HepG2 (cell line): ENCODE measurements around the gene RAB42. TPM values are rescaled to one million over a fixed set of nuclear protein-coding genes. Genes with fewer than 3 reads are reported as not detected.

Source experiments
- DRAP1 ChIP-seq: IDR thresholded peaks from 2 replicates; pipeline ENCODE4 v1.6.1; 2016; ENCODE audit warnings: missing genetic modification reagents, missing compliant biosample characterization
- MTERF4 ChIP-seq: sonication (generic); formaldehyde crosslinking; IDR thresholded peaks from 2 replicates; pipeline ENCODE4 v1.8.0; 2023; ENCODE audit warnings: mild to moderate bottlenecking, missing genetic modification reagents
- PAF1 ChIP-seq: IDR thresholded peaks from 2 replicates; pipeline ENCODE4 v1.6.1; 2016; ENCODE audit warnings: missing genetic modification reagents, missing compliant biosample characterization
- POLR2G ChIP-seq: fragments of 200-400 bp; formaldehyde crosslinking; IDR thresholded peaks from 2 replicates; pipeline ENCODE4 v1.6.1; 2018; ENCODE audit warnings: mild to moderate bottlenecking, low read depth, low read length, moderate library complexity
- RARA ChIP-seq: IDR thresholded peaks from 2 replicates; pipeline ENCODE4 v1.6.1; 2016; ENCODE audit warnings: missing genetic modification reagents, missing compliant biosample characterization
- REL ChIP-seq: sonication (generic); formaldehyde crosslinking; conservative IDR thresholded peaks from 2 replicates; pipeline ENCODE4 v1.8.0; 2022; ENCODE audit warnings: mild to moderate bottlenecking, missing genetic modification reagents, moderate library complexity
- ZFP37 ChIP-seq: sonication (generic); formaldehyde crosslinking; IDR thresholded peaks from 2 replicates; pipeline ENCODE4 v1.4.0; 2020; ENCODE audit warnings: missing genetic modification reagents, borderline replicate concordance
- ZFX ChIP-seq: sonication (generic); formaldehyde crosslinking; IDR thresholded peaks from 2 replicates; pipeline ENCODE4 v1.4.0; 2020; ENCODE audit warnings: mild to moderate bottlenecking, low read depth, missing genetic modification reagents, moderate library complexity
- ZNF253 ChIP-seq: sonication (generic); formaldehyde crosslinking; IDR thresholded peaks from 2 replicates; pipeline ENCODE4 v1.8.0; 2022; ENCODE audit warnings: mild to moderate bottlenecking, missing genetic modification reagents, borderline replicate concordance
- ZNF292 ChIP-seq: sonication (generic); formaldehyde crosslinking; IDR thresholded peaks from 2 replicates; pipeline ENCODE4 v1.8.1; 2022; ENCODE audit warnings: mild to moderate bottlenecking, low read depth, missing genetic modification reagents, borderline replicate concordance
- ZNF558 ChIP-seq: sonication (generic); formaldehyde crosslinking; IDR thresholded peaks from 2 replicates; pipeline ENCODE4 v1.9.0; 2022; ENCODE audit warnings: mild to moderate bottlenecking, missing genetic modification reagents, borderline replicate concordance
- ZNF775 ChIP-seq: sonication (generic); formaldehyde crosslinking; IDR thresholded peaks from 2 replicates; pipeline ENCODE4 v1.4.0; 2020; ENCODE audit warnings: missing genetic modification reagents, mild to moderate bottlenecking, moderate library complexity, borderline replicate concordance
- polyA plus RNA-seq, 8 experiments: library from polyadenylated mRNA; depleted of rRNA in 3 of 8; stranded (reverse) in 7 of 8; unstranded in 1 of 8; fragments of >200 nt; fragmentation: Illumina TruSeq in 4 of 8; extraction: Trizol in 4 of 8; gene quantifications; 2 replicates each; pipeline versions ENCODE4 v1.2.1 to v1.2.3, GENCODE V29; 2011 to 2016; ENCODE audit warnings: low read depth in 4 of 8, missing spikeins in 1 of 8, mixed read lengths in 1 of 8; ENCODE audit not compliant: insufficient read depth in 1 of 8
- total RNA-seq, 5 experiments: library from RNA; depleted of rRNA; stranded (reverse); fragments of >200 nt; fragmentation: Illumina TruSeq; extraction: Trizol; gene quantifications; 2 replicates each; pipeline ENCODE4 v1.2.3, GENCODE V29; 2016; ENCODE audit warnings: low read depth in 1 of 5
- TF ChIP-seq, protein P1 (sequence below), 2 experiments: fragments of 450-650 bp in 1 of 2; sonication (generic) in 1 of 2; formaldehyde crosslinking in 1 of 2; IDR thresholded peaks; 2 replicates each; pipeline versions ENCODE4 v1.6.1 to v1.8.0; 2016 to 2022; ENCODE audit warnings: antibody characterized with exemption in 1 of 2, mild to moderate bottlenecking in 1 of 2, missing genetic modification reagents in 1 of 2
- TF ChIP-seq, protein P2 (sequence below): sonication (generic); formaldehyde crosslinking; IDR thresholded peaks from 2 replicates; pipeline ENCODE4 v1.5.1; 2020; ENCODE audit warnings: missing genetic modification reagents, mild to moderate bottlenecking, borderline replicate concordance

RAB42 gene
- total and polyA plus RNA-seq, 2 of the 13 experiments (the other 11 are each of a cell fraction or from before 2014, with no cell fraction given) = 10.4 to 166 TPM

- TF ChIP-seq, protein P1, sequence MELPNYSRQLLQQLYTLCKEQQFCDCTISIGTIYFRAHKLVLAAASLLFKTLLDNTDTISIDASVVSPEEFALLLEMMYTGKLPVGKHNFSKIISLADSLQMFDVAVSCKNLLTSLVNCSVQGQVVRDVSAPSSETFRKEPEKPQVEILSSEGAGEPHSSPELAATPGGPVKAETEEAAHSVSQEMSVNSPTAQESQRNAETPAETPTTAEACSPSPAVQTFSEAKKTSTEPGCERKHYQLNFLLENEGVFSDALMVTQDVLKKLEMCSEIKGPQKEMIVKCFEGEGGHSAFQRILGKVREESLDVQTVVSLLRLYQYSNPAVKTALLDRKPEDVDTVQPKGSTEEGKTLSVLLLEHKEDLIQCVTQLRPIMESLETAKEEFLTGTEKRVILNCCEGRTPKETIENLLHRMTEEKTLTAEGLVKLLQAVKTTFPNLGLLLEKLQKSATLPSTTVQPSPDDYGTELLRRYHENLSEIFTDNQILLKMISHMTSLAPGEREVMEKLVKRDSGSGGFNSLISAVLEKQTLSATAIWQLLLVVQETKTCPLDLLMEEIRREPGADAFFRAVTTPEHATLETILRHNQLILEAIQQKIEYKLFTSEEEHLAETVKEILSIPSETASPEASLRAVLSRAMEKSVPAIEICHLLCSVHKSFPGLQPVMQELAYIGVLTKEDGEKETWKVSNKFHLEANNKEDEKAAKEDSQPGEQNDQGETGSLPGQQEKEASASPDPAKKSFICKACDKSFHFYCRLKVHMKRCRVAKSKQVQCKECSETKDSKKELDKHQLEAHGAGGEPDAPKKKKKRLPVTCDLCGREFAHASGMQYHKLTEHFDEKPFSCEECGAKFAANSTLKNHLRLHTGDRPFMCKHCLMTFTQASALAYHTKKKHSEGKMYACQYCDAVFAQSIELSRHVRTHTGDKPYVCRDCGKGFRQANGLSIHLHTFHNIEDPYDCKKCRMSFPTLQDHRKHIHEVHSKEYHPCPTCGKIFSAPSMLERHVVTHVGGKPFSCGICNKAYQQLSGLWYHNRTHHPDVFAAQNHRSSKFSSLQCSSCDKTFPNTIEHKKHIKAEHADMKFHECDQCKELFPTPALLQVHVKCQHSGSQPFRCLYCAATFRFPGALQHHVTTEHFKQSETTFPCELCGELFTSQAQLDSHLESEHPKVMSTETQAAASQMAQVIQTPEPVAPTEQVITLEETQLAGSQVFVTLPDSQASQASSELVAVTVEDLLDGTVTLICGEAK (IDR thresholded peaks at IDR 0.05) = no peak
- TF ChIP-seq, protein P1 (CRISPR knock-in tag; IDR thresholded peaks at IDR 0.05) = peak; percentile 85; the same call in 1 of the 2 replicates
- TF ChIP-seq ZNF775 (CRISPR knock-in tag) (no peak), MTERF4 (CRISPR knock-in tag) (no peak), ZFP37 (CRISPR knock-in tag) (0 out of 2 replicates have a peak, but pooled peaks have one; percentile 23), RARA (CRISPR knock-in tag) (0 out of 2 replicates have a peak, but pooled peaks have one; percentile 7), ZNF292 (no peak), REL (0 out of 2 replicates have a peak, but pooled peaks have one; percentile 31), PAF1 (CRISPR knock-in tag) (peak; percentile 69; the same call in 1 of the 2 replicates), DRAP1 (0 out of 2 replicates have a peak, but pooled peaks have one; percentile 5), ZFX (0 out of 2 replicates have a peak, but pooled peaks have one; percentile 30), ZNF558 (no peak), POLR2G (0 out of 2 replicates have a peak, but pooled peaks have one; percentile 22), ZNF253 (CRISPR knock-in tag) (no peak)
- TF ChIP-seq, protein P2, sequence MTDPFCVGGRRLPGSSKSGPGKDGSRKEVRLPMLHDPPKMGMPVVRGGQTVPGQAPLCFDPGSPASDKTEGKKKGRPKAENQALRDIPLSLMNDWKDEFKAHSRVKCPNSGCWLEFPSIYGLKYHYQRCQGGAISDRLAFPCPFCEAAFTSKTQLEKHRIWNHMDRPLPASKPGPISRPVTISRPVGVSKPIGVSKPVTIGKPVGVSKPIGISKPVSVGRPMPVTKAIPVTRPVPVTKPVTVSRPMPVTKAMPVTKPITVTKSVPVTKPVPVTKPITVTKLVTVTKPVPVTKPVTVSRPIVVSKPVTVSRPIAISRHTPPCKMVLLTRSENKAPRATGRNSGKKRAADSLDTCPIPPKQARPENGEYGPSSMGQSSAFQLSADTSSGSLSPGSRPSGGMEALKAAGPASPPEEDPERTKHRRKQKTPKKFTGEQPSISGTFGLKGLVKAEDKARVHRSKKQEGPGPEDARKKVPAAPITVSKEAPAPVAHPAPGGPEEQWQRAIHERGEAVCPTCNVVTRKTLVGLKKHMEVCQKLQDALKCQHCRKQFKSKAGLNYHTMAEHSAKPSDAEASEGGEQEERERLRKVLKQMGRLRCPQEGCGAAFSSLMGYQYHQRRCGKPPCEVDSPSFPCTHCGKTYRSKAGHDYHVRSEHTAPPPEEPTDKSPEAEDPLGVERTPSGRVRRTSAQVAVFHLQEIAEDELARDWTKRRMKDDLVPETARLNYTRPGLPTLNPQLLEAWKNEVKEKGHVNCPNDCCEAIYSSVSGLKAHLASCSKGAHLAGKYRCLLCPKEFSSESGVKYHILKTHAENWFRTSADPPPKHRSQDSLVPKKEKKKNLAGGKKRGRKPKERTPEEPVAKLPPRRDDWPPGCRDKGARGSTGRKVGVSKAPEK (CRISPR knock-in tag) = no peak
Measured at GRCh38 chr1:28595412-28596191, 3.5 kb downstream of the RAB42 start (continued).
